Limb (tissue), 2 donors: ENCODE measurements around the gene OR8D1.

ENCODE experiments used
- DNase-seq, 2 donors: peaks; one replicate each; pipeline ENCODE4 v3.0.0-alpha.2; 2016; ENCODE audit errors: extremely low spot score in 2 of 2

OR8D1 gene

DNA sequence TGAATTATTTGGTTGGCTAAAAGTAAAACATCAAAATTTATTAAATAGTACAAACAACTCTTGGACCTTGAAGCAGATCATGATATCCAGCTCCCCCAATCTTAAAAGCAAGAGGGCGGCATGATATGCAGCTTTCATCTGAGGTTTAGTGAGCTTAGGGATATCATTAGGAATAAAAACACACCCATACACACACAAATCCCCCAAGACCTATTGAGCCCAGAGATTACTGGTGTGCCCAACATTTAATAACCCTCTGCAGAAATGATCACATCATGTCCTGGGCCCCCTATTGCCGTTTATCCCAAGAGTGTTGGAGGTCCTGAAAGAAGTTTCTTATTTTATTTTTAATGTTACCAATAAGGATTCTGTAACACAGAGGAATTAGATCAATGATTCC is at the start of gene OR8D1:
OR8D1 (minus strand) TSS at position 101 of the 400 bp plus-strand sequence. CDS start 3,183 bp downstream, outside the sequence.
- no peak for DNase-seq

DNA sequence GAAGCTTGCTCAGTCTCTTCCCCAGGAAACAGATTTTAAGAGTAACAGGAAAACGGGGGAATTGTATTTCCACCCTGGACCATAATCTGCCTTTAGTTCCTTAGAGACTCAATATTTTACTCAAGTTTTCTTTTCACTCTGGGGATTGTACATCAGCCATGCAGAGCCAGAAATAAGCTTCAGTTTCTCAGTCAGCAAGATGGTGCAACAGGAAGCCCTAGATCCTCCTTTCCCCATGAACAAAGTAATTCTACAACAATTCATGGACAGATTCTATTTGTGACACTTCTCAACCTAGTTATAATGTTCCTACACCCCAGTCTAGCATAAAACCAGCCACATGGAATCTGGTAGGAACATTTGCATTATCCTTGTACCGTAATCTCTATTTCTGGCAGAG is 45.8 kb upstream of the OR8D1 start:
- no peak for DNase-seq

DNA sequence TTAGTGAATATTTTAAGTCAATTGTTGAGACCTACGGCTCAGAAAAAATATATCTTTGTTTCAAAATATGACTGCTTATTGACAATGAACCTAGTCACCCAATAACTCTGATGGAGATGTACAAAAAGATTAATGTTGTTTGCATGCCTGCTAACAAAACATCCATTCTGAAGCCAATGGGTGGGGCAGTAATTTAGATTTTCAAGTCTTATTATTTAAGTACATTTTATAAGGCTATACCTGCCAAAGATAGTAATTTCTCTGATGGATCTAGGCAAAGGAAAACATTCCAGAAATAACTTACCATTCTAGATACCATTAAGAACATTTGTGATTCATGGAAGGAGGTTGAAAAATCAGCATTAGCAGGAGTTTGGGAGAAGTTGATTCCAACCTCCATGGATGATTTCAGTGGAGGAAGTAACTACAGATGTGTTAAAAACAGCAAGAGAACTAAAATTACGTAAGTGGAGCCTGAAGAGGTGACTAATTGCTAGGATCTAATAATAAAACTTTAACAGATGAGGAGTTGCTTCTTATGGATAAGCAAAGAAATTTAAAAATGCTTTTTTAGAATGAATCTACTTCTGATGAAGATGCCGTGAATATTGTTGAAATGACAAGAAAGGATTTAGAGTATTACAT is 32.7 kb upstream of the OR8D1 start:
- DNase-seq, result no peak

DNA sequence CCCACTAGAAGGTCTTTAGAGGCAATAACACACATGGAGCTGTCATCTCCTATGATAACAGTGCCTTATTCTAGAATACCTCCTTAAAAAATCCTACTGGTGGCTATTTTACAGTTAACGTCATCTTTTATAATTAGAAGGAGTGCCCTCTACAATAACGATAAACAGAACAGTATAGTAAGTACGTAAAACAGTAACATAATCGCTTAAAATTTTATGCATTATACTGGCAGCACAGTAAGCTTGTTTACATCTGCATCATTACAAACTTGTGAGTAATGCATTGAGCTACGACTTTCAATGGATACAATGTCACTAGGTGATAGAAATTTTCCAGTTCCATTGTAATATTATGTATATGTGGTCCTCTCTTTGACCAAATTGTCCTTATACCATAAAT is 30.6 kb upstream of the OR8D1 start:
- DNase-seq, result no peak

DNA sequence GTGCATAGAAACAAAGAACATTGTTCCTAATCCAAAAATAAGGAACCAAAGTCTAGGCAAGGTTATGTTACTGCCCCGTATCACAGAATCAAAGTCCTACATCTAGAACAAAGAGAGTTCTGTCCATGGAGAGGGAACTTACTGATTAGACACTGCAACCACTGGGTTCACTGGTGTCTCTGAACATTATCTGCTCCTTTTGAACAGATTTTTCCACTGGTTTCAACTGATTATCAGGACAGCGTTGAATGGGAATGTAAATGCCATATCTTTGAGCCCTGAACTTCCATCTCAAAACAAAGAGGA is 26.3 kb upstream of the OR8D1 start:
- no peak for DNase-seq

DNA sequence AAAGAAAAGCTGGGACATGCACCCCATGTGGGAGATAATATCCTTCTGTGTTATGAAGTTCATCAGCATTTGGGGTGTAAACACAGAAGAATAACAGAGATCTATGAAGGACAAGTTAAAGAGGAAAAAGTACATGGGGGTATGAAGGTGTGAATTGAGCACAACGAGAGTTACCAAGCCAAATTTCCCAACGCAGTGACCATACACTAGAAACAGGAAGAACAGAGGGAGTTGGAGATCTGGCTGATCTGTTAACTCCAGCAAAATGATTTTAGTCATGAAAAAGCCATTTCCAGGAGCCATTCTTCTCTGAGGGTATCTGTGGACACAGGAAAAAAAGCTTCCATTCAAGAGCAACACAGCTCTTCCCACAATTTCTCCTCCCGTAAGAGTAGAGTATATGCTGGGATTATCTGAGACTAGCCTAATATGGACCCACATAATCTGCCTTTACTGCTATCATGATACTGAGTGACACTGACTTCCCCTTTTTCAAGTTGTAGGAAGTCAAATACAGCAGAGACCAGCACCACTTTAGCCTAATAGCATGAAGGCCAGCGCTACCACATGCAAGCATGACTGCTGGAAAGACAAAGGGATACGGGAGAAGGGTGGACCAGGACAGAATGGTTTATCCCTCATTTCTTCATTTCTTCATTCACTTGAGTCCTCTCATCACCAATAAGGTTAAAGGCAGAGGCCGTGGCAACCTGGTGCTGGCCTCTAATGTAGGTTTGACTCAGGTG is 25.8 kb upstream of the OR8D1 start:
- no peak for DNase-seq

DNA sequence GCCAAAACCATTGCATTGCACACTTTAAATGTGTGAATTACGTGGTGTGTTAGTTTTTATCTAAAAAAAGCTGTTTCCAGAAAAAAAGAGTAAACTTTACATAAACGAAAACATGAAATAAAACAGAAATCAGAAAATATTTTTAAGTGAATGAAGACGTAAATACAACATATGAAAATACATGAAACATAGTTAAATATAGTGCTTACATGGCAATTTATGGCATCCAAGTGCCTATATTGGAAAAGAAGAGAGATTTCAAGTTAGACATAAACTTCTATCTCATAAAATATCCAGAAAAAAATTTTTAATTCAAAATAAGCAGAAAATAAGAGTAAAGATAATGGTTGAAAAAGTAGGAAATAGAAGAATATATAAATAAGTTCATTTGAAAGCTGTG is 18.1 kb upstream of the OR8D1 start:
- no peak for DNase-seq

DNA sequence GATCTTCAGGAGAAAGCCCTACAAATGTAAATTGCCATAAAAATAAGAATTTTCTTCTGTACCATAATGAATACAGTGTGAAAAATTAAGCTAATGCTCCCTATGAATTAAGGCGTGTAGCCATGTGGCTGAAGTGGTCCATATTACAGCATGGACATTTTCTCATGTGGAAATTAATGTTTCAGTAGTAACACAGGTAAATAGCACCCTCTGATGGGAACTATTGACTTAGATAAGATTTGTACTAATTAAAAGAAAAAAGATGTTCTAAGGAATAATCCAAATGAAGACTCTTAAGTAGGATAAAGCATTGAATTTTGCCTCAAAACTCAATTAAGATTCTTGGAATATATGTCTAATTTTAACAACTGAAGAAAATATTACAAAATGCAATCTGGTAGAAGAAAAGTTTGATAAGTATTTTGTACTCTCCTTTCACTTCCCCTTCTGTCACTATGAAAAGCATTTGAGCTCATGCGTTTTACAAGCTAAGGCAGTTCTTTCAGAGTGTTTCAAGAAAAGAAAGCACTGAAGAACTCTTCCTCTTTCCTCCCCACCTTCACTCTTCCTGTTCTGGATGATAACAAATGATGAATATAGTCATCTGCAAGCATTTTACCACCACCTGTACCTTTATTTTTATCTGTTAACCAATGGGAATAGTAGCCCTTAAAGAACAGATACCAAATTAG is 16.2 kb upstream of the OR8D1 start:
- DNase-seq, result no peak

DNA sequence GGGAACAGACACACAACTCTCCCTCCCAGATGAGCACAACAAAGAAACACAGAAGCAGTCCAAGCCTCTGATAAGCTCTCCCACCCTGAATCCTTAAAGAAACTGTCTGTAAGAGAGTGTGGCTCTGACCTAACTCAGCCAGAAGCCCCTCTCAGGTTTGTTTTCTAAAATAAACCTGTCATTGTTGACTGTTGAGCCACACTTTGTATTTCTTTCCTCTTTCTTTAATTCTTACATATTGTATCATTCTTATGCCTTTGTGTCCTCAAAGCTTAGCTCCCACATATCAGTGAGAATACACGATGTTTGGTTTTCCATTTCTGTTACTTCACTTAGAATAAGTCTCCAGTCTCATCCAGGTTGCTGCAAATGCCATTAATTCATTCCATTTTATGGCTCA is 14.0 kb upstream of the OR8D1 start:
- no peak for DNase-seq

DNA sequence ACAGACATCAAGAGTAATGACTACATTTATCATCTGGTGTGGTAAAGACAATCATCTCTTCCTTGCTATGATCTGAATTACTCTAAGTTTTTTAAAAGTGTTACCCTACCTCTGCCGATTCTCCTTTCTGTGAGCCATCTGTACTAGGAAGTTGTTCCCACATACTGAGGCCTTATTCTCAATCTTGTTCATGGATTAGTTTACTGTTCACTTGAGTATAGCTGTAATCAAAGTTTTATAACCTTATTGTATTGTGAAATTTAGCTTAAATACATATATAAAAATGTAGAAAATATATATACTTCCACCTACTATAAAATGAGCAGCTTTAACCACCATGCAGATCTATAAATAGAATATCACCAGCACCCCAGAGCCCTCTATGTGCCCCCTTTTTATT is 8.6 kb upstream of the OR8D1 start:
- no peak for DNase-seq

DNA sequence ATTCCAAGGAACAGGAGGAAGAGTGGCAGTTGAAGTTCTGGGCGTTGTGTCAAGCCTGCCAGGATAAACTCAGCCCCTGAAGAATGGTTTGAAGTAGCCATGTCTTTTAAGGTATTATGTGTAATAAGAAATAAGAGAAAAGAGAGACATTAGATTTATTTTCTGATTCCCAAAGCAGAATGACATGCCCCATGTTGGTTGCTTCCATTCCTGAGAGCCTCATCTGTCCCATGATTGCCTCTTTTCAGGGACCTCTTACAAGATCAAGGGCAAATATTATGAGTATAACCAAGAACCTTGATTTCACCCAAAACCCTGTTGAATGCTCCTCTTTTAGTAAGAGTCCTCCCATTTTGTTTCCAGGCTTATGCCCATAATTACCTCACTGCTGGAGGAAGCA is 6.3 kb upstream of the OR8D1 start, which contains the start of gene OR8D2:
OR8D2 (minus strand) TSS at position 101 of the 400 bp plus-strand sequence; CDS start at position 101, 0 bp downstream.
- no peak for DNase-seq

DNA sequence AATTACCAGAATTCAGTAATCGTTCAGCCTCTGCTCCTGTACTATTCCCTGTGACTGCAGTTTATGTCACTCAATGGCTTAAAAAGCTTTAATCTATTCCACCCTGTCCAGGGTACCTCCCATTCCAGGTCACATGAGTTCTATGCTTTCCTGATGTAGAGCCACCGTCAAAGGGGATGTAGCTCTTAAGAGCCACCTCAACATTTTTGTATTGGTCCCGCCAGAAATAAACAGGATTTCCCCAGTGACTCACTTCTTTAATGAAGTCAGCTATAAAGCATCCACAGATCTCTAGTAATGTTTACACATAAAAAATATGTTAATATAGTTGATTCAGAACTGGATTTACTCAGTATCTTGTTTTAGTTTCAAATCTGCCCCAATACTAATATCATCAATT is 1.3 kb upstream of the OR8D1 start:
- no peak for DNase-seq

DNA sequence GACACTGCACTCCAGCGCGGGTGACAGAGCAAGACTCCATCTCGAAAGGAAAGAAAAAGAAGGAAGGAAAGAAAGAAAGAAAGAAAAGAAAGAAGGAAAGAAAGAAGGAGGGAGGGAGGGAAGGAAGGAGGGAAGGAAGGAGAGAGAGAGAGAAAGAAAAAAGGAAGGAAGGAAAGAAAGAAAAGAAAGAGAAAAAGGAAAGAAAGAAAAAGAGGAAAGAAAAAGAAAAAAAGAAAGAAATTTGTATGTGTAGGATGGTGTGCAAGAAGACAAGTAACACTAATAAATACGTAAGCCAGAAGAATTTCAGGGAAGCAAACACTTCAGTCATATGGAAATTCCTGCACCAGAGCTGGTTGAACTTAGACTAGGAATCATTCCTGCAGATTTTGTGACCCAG is 618 bp downstream of the OR8D1 start:
- no peak for DNase-seq

DNA sequence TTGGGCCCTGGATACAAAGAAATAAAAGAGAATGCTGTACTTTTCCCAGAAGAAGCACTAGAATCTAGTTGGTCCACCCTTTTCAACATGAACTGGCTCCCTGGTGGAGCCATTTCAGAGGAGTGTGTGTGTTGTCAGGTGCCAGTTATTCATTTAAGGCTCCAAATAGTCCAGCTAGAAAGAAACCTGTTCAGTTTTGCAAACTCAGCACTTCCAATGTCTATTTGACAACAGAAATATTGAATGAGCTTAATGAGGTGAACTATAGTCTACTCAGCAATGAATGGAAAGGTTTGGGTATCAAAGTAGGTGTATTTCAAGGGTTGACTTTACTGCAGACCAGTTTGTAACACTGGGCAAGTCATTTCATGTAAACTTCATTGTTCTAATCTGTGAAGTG is 2.1 kb downstream of the OR8D1 start:
- DNase-seq, result no peak

DNA sequence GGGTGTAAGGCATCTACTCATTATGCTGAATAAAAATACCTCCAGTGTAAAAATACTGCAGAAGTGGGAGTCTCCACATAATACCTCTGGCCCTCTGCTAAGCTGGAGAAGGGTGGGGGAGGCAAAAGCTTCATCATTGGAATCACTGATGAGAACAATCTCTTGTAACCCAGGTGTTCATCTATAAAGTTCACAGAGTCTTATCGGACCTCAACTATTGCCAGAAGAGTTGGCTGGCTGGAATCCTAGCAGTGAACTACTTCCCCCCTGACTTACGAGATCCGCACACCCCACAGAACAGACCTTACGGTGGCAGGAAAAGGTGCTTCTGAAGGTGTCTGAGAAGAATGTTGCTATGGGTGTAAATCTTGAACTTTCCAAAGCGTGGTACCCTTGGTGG is 2.5 kb downstream of the OR8D1 start:
- DNase-seq, result no peak

DNA sequence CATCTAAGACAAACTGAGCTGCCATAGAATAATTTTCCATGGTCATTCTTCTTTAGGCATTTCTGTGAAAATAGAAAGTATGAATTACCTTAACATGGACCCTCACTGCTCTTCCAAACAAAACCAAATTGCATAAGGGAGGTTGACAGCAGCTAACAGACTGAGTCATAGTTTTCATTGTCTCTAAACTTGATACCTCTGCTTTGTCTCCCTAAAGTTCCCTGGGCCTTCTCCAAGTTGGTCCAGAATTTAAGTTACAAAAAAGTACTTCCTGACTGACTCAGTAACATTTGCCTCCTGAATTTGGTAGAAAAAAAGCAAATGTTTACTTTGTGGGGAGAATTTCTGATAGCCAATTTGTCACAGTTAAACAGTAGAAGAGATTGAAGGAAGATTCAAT is 3.0 kb downstream of the OR8D1 start:
- DNase-seq, result no peak

DNA sequence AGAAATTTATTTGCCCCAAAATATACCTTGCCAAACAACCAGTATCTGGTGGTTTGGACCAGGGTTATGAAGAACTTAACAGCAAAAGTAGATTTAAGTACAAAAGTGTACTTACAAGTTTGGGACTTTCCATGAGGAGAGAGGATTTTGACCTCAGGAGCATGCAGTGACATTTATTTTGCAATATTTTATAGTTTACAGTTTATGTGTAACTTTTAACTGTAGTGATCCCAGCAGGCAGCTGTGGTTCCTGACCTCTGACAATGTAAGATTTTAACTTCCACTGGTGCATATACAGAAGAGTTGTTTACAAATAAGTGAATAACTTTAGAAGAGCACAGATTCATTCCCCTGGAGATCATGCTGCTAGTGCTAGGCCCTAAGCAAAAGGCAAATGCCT is 6.7 kb downstream of the OR8D1 start:
- no peak for DNase-seq

DNA sequence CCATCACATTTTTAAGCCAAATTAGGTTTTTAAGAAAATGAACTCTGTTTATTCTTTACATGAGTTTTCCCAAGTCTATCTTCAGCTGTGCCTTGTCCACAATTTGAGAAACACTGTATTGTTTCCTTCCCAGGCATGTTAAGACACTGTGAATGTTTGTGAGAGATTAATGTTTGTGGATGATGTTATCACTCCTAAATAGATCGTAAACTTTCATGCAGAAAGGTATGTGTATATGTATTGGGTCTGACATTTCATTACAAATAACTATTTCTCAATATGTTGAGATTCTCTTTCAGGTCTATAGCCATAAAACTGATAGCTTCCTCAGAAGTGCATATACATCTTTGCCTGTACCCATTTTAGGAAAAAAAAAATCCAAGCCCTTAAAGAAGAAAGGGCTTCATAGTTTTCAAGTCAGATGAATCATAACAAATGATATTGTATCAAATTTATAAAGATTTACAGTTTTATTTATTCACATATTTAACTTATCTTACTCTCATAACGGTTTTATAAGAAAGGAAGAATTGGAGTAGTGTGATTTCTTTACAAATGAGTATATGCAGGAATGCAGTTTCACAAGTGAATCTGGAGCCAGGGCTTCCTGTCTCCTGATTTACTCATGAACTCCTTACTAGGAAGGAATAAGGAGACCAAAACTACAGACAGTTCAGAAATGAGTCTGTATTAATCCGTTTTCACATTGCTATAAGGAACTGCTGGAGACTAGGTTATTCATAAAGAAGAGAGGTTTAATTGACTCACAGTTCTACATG is 11.2 kb downstream of the OR8D1 start:
- DNase-seq, result no peak

DNA sequence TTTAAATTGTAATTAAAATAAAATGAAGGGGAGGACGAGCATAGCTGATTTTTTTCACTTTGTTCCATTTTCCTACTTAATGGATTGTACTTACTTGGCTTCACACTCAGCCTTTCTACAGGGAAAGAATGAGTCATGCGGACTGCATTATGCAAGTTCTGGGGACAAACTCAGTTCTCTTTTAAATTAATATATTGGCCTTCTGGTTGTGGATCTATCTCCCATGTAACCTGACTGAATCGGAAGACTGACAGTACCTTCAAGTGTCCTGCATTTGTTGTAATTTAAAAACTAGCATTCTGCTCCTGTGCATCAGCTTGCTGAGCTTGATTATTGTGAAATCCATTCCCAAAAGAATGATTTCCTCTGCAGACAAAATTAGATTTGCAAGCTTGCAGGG is 12.2 kb downstream of the OR8D1 start:
- DNase-seq, result peak in 1 of 2 donors; percentile 4

DNA sequence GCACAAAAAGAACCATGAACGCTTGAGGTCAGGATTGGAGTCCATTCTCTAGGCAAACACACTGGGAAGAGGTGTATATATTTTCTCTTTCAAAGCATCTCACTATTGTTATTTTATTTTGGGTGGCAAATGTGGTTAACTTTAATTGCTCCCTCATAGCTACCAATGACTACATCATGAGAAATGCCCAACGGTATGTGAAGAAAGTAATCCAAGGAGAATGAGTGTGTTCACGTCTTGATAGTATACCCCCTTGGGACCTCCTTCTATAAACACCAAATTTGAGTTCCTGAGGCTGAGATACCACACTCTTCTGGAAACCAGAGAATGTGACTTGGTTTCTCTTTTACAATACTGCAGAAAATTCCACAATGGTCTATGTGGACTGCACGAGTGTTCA is 15.8 kb downstream of the OR8D1 start:
- DNase-seq, result no peak

DNA sequence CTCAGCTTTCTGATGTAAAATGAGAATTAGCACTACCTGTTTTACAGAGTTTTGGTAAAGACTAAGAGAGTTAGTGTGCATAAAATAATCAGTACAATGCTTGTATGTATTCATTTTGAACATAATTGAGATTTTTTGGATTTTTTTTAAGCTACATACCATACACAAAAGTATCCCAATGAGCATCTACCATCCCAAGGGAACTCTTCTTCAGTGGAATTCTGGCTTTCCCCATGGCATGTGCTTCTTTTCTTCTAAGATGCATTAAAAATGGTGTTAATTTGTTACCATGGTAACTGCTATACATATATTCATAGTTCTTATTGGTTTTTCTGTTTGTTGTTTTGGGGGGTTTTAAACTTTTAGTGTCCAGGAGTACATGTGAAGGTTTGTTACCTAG is 17.7 kb downstream of the OR8D1 start:
- DNase-seq, result no peak

DNA sequence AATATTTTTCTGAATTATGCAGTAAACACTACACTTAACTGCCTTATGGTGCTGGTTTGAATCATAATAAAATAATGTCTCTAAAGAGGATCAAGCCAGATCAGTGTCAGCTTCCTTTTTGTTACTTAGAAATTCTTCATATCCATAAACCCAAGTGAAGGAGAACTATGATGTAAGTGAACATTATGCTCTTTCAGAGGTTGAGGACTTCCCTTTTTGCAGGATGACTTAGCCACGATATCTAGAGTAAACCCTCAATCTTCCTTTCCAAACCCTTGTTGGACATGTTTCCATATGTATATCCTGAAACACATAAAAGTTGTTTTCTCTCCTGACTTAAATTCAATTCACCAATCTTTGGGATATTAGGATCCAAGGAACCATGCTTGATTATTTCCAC is 19.1 kb downstream of the OR8D1 start:
- DNase-seq, result no peak
